ENCODE measurements around the gene RYR2.

- TF ChIP-seq CTCF (IDR thresholded peaks at IDR 0.05; ENCODE audit: low read length) (no peak), EZH2 (IDR thresholded peaks at IDR 0.05; ENCODE audit: borderline replicate concordance, low read length) (no peak)
Measured at GRCh38 chr1:237583756-237584155, 541.8 kb downstream of the RYR2 start.
